A549 (cell line): ENCODE measurements around the gene LRRC2.

Source experiments
- ATOH8 ChIP-seq: fragments of 250-450 bp; sonication (Bioruptor Pico); IDR thresholded peaks from 2 replicates; pipeline ENCODE4 v1.5.0; 2020; ENCODE audit warnings: low read depth, mild to moderate bottlenecking, moderate library complexity
- BHLHE40 ChIP-seq: IDR thresholded peaks from 2 replicates; pipeline ENCODE4 v1.6.1; 2012; ENCODE audit warnings: low read depth, low read length, inconsistent platforms
- CTCF ChIP-seq: fragments of >200 bp; sonication (Bioruptor Twin); formaldehyde crosslinking; IDR thresholded peaks from 3 replicates; pipeline ENCODE4 v1.5.1; 2016
- E2F6 ChIP-seq: IDR thresholded peaks from 2 replicates; pipeline ENCODE4 v1.6.1; 2012; ENCODE audit warnings: low read depth, borderline replicate concordance
- HMGXB4 ChIP-seq: fragments of 250-450 bp; sonication (Bioruptor Pico); IDR thresholded peaks from 2 replicates; pipeline ENCODE4 v1.5.0; 2021; ENCODE audit warnings: mild to moderate bottlenecking, moderate library complexity, borderline replicate concordance
- JUN ChIP-seq, 2 experiments: fragments of >200 bp; sonication (Bioruptor Twin); formaldehyde crosslinking; IDR thresholded peaks; 2 replicates in 1 of 2; 3 replicates in 1 of 2; pipeline ENCODE4 v1.6.1; 2016 to 2017
- JUNB ChIP-seq: fragments of >200 bp; sonication (Bioruptor Twin); formaldehyde crosslinking; IDR thresholded peaks from 2 replicates; pipeline ENCODE4 v1.6.1; 2016
- PHF8 ChIP-seq: fragments of 200-600 bp; sonication (generic); IDR thresholded peaks from 2 replicates; pipeline ENCODE4 v1.6.1; 2016; ENCODE audit warnings: low read depth, mild to moderate bottlenecking, antibody characterized with exemption, moderate library complexity, borderline replicate concordance
- POLR2A ChIP-seq: IDR thresholded peaks from 2 replicates; pipeline ENCODE4 v1.6.1; 2012; ENCODE audit warnings: mild to moderate bottlenecking, low read length
- POLR2AphosphoS2 ChIP-seq: conservative IDR thresholded peaks from 2 replicates; pipeline ENCODE4 v1.6.1; 2012; ENCODE audit warnings: low read length, improper control_type of control experiment, inconsistent platforms
- RFX5 ChIP-seq: fragments of 450-650 bp; IDR thresholded peaks from 2 replicates; pipeline ENCODE4 v1.7.1; 2014; ENCODE audit warnings: antibody characterized with exemption, mild to moderate bottlenecking, moderate library complexity
- RNF2 ChIP-seq: fragments of 200-600 bp; sonication (generic); IDR thresholded peaks from 2 replicates; pipeline ENCODE4 v1.6.1; 2016; ENCODE audit warnings: low read depth, mild to moderate bottlenecking, antibody characterized with exemption, moderate library complexity, borderline replicate concordance
- SREBF2 ChIP-seq: fragments of 450-650 bp; IDR thresholded peaks from 2 replicates; pipeline ENCODE4 v1.6.1; 2014; ENCODE audit warnings: mild to moderate bottlenecking, moderate library complexity
- TFCP2L1 ChIP-seq: fragments of 250-450 bp; sonication (Bioruptor Pico); IDR thresholded peaks from 2 replicates; pipeline ENCODE4 v1.5.0; 2021; ENCODE audit warnings: mild to moderate bottlenecking

GRCh38 chr3:46586738-46587246 lies 20.7 kb upstream of the LRRC2 start:
- TF ChIP-seq CTCF (no peak), POLR2A (no peak), BHLHE40 (no peak), TFCP2L1 (CRISPR knock-in tag) (no peak), JUNB (no peak), POLR2AphosphoS2 (no peak), HMGXB4 (no peak), RFX5 (no peak), ATOH8 (CRISPR knock-in tag) (no peak), RNF2 (no peak), E2F6 (no peak), JUN (IDR thresholded peaks at IDR 0.05) (no peak), PHF8 (no peak), SREBF2 (no peak)
